GM19463 (cell line): ENCODE results near the gene PPP1R9B.

ENCODE experiments used
- ATAC-seq: cut with Tn5 transposase; IDR thresholded peaks from one replicate; pipeline ENCODE4 v1.9.1; 2021; ENCODE audit warnings: mild to moderate bottlenecking, moderate library complexity; ENCODE audit not compliant: unreplicated experiment

PPP1R9B gene

DNA sequence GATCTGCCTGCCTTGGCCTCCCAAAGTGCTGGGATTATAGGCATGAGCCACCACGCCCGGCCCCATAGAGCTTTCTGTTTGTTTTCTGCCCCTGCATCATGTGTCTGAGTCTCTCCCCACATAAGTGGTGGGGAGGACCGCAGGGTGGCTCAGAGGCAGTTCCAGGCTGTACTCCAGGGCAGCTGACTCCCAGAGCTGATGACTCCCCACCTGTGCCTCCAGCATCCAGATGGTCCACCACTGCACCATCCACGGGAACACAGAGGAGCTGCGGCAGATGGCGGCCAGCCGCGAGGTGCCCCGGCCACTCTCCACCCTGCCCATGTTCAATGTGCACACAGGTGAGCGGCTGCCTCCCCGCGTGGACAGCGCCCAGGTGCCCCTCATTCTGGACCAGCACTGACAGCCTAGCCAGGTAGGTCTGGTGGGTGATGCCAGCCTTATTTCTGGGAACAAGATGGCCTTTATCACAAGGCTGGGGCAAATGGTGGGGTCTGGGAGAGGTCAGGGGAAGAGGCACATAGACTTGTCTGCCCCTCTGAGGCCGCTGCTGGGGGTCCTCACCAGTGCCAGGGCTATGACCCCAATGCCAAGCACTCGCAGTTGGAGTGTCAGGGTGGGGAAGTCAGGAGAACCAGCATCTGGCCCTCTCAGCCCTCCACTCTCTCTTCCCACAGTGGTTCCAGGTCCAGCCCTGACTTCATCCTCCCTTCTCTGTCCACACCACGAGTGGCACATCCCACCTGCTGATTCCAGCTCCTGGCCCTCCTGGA lies 24.7 kb upstream of the PPP1R9B start:
- no peak for ATAC-seq

DNA sequence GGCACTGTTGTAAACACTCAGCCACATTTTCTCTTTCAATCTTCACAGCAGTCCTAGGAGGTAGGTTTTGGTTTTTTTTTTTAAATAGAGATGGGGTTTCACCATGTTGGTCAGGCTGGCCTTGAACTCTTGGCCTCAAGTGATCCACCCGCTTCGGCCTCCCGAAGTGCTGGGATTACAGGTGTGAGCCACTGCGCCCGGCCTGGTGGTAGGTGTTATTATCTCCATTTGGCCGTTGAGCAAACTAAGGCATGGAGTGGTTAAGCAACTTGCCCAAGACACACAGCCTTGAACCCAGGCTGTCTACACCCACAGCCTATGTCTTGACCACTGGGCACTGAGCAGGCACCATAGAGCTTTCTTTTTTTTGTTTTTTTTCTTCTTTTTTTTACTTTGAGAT lies 24.0 kb upstream of the PPP1R9B start:
- ATAC-seq: no peak

DNA sequence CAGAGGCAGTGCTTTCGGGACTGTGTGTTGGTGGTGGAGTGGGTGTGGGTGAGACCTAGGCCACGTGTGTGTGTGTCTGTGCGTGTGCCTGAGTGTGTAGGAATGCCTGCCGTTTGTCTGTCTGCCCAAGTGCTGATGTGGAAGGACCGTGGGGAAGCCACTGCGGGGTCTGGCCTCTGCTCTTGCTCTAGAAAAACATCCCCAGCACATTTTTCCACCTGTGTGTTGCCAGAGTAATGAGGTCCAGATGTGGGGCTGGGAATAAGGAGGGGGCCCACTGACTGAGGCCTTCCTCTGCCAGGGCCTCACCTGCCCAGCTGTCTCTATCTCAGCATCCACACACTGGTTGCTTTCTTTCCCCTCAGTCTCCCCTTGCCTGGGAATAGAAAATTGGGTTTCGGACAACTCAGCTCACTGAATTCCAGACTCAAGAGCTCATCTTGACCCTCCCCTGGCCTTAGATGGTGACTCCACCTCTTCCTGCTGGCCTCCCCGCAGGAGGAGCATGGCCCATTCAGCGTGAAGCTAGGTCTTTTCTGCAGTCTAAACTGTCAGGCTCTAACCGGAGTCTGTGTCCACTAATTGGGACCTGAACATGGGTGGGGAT lies 23.0 kb upstream of the PPP1R9B start:
- no peak for ATAC-seq

DNA sequence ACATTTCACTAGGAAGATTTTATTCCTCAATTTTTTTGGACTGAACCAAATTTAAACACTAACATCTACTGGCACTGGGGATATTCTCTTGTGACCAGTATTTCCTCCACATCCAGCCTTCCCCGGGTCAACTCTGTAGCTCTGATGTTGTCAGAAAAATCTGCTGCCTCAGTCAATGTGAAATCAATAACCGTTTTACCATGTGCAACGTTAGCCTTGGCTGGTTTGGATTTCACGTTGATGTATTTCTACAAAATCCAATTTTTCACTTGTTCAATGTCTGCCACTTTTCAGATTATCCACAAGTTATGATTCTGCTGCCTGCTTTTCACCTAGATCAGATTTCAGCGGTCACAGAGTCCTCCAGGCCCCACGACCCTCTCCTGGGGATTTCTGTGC lies 22.5 kb upstream of the PPP1R9B start:
- ATAC-seq: no peak

DNA sequence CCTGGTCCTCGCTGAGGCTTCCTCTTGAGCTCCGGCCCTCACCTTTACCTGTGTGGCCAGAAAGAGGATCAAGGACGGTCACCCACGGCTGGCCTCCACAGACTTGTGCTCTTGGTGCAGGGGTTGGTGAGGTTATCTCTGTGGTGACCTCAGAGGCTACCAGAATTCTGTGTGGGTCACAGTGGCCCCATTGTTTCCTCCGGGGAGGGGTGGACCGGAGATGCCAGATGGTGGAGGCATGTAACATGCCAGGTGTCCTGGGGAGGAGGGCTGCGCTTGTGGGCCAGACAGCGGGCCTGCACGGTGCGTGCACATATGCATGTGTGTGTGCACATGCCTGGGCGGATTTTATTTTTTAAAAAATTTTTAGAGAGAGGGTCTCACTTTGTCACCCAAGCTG lies 21.7 kb upstream of the PPP1R9B start:
- no peak for ATAC-seq

DNA sequence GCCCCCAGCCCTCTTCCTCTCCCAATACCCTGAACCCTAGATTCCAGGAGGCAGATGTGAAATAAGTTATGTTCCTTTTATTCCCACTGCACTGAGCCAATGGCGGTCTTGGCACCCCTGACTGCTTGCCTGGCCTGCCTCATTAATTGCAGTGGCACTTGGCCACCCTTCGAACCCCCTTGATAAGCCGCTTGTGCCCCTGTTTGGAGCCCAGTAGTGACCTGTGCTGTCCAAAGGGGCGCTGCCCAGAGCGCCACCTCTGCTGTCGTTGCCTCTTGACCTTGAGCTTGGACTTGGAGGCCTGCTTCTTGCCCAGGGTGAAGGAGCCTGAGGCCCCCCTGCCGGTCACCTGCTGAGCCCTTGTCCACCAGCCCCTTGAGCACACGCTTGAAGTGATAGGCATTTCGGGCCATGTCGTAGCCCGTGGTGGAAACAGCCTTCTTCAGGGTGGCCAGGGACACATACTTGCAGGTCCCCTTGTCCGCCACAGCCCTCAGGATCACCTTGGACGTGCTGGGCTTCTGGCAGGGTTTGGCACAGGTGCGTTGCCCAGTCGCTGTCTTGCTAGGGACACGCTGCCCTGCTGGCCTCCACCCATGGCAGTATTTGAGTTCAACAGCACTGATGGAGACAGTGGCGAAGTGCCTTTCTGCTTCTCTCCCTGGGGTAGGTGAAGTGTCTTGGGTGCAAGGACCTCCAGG lies 21.0 kb upstream of the PPP1R9B start:
- ATAC-seq: no peak

DNA sequence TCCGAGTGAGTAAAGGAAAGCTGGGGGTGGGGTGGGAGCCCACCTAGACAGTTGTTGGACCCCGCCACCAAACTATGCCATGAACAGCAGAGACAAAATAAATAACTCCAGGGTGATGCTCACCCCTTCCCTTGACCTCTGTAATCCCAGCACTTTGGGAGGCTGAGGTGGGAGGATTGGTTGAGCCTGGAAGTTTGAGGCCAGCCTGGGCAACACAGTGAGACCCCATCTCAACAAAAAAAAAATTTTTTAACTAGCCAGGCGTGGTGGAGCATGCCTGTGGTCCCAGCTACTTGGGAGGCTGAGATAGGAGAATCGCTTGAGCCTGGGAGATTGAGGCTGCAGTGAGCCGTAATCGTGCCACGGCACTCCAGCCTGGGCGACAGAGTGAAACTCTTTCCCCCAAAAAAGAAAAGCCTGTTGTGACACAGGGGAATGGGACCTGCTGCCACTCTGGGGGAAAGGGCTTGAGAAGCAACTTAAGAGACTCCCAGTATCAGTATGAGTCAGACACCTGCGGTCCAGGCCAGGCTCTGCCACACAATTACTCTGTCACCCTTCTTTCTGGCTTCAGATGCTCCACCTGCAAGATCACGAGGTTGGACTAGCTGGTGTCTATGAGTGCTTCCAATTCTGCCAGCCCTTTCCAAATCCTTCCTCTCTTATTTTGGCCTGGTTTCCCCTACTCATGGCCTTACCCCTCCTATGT lies 20.3 kb upstream of the PPP1R9B start:
- ATAC-seq: peak; percentile 96

DNA sequence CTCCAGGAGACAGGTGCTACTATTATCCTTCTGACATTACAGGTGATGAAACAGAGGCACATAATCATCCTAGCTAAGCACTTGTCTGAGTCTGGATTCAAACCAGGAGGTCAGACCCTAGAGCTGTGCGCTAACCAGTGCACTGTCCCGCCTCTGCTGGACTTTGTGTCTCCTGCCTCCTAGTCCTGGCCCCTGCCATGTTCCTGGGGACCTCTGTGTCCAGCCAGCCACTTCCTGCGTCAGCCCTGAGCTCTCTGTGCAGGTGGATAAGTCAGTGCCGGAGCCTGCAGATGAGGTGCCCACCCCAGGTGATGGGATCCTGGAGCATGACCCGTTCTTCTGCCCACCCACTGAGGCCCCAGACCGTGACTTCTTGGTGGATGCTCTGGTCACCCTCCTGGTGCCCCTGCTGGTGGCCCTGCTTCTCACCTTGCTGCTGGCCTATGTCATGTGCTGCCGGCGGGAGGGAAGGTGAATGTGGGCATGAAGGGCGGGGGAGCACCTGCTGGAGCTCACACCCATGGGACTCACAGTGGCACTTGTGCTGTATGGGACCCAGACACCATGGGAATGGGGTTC lies 19.5 kb upstream of the PPP1R9B start:
- ATAC-seq: no peak

DNA sequence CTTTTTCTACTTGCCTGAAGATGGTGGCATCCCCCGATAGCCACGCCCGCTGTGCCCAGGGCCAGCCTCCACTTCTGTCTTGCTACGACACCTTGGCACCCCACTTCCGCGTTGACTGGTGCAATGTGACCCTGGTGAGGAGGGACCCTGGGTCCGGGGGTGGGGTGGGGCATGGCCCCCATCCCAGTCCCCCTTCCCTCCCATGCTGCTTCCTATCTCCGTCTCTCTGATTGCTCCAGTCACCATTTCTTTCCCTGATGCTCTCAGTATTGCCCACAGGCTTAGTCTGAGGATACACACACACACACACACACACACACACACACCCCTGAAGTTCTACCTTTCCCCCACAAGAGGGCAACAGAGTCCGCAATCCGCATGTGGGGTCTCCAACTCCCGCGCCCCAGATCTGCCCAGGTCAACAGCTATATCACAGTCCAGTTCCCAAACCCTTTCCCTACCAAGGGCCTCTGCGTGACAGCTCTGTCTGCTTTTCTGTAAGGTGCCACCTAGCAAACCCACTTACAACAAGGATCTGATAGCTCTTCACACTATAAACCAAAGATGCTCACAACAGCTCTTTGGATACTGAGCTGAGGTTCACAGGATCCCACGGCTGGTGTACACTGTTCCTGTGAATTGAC lies 18.8 kb upstream of the PPP1R9B start:
- no peak for ATAC-seq

DNA sequence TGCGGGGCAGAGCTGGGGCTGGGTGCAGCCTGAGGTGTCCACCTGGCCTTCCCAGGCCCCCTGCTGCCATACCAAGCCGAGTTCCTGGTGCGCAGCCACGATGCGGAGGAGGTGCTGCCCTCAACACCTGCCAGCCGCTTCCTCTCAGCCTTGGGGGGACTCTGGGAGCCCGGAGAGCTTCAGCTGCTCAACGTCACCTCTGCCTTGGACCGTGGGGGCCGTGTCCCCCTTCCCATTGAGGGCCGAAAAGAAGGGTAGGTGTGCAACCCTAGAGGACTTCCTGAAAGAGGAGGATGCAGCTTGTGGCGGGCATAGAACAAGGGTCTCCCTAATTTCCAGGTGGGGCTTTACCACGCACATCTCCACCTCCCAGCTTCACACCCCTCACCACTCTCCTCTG lies 17.8 kb upstream of the PPP1R9B start:
- no peak for ATAC-seq

DNA sequence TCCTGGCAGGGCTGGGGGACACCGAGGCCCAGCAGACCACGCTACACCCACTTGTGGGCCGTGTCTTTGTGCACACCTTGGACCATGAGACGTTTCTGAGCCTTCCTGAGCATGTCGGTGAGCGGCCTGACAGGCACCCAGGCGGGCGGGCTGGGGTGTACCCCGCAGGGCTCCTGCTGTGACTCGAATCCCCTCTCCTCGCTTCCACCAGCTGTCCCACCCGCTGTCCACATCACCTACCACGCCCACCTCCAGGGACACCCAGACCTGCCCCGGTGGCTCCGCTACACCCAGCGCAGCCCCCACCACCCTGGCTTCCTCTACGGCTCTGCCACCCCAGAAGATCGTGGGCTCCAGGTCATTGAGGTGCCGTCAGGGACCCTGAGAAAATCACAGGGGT lies 16.9 kb upstream of the PPP1R9B start:
- no peak for ATAC-seq

DNA sequence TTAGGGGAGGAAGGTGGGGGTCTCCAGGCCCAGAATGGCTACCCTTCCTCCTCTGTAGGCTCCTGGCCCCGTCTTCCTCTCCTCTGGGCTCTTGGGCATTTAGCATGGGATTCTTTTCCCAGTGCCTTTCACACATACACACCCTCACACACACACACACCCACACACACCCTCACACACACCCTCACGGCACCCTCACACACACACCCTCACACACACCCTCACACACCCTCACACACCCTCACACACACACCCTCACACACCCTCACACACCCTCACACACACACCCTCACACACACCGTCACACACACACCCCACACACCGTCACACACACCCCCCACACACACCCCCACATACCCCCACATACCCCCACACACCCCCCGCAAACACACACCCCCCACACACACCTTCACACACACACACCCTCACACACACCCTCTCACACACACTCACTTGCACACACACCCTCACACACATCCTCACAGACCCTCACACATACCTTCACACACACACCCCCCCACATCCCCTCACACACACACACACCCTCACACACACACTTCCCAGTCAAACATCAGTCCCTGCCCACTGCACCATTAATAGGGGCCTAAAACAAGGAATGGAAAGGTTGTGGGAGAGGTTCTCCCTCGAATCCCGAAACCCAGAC lies 16.2 kb upstream of the PPP1R9B start:
- no peak for ATAC-seq

DNA sequence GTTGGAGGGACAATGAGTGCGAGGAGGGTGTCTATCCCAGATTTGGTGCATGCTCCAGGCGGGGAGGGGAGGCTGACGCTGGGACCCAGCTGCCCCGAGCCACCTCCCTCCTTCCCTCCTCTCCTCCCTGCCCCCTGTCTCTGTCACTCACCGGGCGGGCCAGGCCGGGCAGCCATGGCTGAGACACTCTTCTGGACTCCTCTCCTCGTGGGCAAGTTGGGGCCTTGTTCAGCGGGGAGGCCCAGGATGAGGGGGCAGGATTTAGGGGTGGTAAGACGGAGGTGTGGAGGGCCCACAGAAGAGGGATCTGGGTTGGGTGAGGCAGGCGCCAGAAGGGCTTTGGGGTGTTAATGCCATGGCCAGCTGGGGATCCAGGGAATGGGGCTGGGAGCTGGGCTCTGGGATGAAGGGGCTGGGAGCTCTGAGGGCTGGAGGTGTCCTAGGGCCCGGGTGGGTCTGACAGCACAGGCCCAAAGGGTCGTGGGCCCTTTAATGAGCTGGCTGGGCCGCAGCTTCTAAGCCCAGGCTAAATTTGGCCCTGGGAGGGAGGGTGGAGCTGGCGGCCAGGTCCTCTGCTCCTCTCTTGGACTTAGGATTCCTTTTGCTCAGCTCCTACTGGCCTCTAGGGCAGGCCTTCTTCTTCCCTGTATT lies 15.5 kb upstream of the PPP1R9B start, which contains the start of gene SGCA:
SGCA (plus strand) TSS at position 139 of the 651 bp plus-strand sequence; CDS start at position 175, 36 bp downstream.
- ATAC-seq: no peak

DNA sequence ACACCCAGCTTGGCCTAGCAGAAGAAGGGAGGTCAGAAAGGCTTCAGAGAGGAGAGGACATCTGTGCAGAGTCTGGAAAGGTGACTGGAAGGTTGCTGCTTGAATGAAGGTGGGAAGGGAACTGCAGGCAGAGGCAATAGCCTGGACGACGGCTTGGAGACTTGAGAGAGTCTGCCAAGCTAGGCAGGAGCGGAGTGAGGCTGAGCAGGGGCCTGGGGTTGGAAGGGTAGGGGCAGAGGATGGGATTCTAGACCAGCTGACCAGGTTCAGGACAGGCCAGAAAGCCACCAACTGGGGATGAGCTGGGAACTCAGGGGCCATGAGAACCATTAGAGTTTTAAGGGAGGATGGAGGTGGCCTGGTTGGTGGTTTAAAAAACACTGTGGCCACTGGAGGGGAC lies 15.0 kb upstream of the PPP1R9B start:
- no peak for ATAC-seq

DNA sequence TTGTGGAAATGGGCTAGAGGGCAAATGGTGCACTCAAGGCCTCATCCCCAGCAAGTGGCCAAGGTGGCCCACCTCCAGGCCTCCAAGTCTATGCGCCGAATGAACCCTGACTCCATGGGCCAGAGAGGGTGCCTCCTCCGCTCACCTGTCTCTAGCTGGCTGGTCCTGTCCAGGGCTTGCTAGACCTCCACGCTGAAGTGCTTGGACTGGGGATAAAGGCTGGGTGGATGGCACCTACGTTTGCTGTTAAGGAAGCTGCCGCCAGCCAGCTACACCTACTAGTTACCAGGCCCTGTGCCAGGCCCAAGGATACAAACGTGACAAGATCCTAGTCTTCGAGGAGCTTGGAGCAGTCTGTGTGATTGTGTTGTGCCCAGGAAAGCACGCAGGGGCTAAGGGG lies 14.6 kb upstream of the PPP1R9B start:
- no peak for ATAC-seq

DNA sequence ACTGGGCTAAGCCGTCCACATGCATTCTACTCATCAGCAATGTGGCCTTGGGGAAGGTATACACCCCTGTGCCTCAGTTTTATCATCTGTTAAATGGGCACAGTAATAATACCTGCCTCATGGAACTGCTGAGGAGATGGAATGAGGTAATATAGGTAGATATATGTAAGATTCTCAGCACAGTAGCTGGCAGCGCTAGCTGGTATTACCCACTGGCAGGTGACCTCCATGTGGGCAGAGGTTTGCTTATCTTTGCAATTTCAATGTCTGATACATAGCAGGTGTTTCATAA lies 14.2 kb upstream of the PPP1R9B start:
- ATAC-seq: no peak

DNA sequence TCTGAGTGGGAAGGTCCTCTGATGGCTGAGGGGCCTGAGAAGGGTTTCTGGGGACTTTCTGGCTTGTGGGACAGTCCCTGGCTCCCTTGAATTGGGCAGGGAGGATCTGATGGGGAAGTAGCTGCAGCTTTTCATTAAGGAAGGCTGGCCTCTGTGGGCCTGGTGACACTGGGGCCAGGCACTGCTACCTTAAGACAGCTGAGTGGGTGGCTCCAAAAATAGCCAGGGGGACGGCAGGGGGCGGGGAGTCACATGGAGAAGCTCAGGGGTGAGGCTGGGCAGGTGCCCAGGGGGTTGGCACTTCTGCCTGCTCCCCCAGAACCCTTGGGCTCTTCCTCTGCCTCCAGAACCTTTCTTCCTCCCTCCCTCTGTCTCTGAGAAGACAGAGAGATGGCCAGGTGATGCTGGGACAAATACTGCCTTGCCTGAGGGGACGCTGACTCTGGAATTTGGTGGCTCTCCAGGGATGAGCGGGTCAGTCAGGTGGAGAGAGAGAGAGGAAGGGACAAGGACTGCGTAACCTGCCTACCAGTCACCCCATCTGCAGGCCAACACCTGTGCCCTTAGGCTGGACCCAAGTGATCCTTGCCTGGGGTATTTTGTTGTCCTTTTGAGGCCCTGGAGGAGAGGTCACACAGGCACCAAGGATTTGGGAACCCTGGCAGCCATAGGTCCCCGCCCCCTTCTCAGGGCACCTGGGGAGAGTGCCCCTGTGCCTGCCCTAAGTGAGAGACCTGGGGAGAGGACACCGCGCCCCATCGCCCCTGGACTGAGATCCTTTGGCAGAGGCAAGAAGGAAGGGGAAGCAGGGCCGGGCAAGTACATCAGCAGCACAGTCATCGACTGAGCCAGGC lies 13.6 kb upstream of the PPP1R9B start:
- no peak for ATAC-seq

DNA sequence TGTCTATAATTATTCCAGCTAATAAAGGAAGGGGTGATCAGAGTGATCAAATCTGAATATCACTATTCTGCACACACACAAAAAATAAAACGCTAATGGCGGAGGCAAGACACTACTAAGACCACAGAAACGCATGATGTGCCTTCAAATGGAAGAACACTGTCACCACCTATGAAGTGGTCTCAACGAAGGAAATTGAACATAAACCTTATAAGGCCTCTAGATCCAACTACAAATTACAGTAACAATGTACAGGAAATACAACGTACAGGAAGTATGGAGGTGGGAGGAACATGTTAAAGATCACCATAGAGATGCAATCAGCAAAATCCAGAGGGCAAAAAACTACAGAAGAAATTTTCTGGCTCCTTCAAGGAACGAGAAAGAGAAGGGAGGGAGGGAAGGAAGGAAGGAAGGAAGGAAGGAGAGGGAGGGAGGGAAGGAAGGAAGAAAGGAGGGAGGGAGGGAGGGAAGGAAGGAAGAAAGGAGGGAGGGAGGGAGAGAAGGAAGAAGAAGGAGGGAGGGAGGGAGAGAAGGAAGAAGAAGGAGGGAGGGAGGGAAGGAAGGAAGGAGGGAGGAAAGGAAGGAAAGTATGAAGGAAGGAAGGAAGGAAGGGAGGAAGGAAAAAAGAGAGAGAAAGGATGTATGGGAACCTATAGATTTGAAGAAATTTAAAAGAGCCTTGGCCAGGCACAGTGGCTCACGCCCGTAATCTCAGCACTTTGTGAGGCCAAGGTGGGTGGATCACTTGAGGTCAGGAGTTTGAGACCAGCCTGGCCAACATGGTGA lies 12.2 kb upstream of the PPP1R9B start:
- ATAC-seq: no peak
